Osteocyte (in vitro differentiated cells): ENCODE results near the gene CRYGA. TPM values are rescaled to one million over a fixed set of nuclear protein-coding genes. Genes with fewer than 3 reads are reported as not detected.
A peak's percentile ranks its signal among the peaks of the same experiment; 100 is the strongest.

Source experiments
- DNase-seq: peaks from one replicate; pipeline ENCODE4 v3.0.0; 2021; ENCODE audit warnings: mixed read lengths; ENCODE audit not compliant: unreplicated experiment; ENCODE audit errors: extremely low spot score
- H3K27ac Mint-ChIP-seq: one replicate; pipeline ENCODE4 v1.8.0; 2021; ENCODE audit warnings: mild to moderate bottlenecking, mixed read lengths; ENCODE audit not compliant: unreplicated experiment
- H3K27me3 Mint-ChIP-seq: one replicate; pipeline ENCODE4 v1.8.0; 2021; ENCODE audit warnings: mixed read lengths; ENCODE audit not compliant: unreplicated experiment
- H3K36me3 Mint-ChIP-seq: one replicate; pipeline ENCODE4 v1.8.0; 2021; ENCODE audit warnings: mixed read lengths; ENCODE audit not compliant: unreplicated experiment
- H3K4me1 Mint-ChIP-seq: one replicate; pipeline ENCODE4 v1.8.0; 2021; ENCODE audit warnings: mixed read lengths; ENCODE audit not compliant: unreplicated experiment
- H3K4me3 Mint-ChIP-seq: one replicate; pipeline ENCODE4 v1.8.0; 2021; ENCODE audit warnings: mild to moderate bottlenecking, moderate library complexity, mixed read lengths; ENCODE audit not compliant: unreplicated experiment
- H3K9me3 Mint-ChIP-seq: one replicate; pipeline ENCODE4 v1.8.0; 2021; ENCODE audit warnings: mixed read lengths; ENCODE audit not compliant: unreplicated experiment
- total RNA-seq: library from RNA; stranded (reverse); gene quantifications from 2 replicates; pipeline ENCODE4 v1.2.1, GENCODE V29; 2021
- TF ChIP-seq, protein P1 (sequence below): fragments of 200-600 bp; sonication (generic); IDR thresholded peaks from 2 replicates; pipeline ENCODE4 v1.5.0; 2021; ENCODE audit warnings: antibody characterized with exemption, mild to moderate bottlenecking, moderate library complexity

Gene CRYGA
- total RNA-seq, 1 donor from 2014 or later, result not detected

DNA sequence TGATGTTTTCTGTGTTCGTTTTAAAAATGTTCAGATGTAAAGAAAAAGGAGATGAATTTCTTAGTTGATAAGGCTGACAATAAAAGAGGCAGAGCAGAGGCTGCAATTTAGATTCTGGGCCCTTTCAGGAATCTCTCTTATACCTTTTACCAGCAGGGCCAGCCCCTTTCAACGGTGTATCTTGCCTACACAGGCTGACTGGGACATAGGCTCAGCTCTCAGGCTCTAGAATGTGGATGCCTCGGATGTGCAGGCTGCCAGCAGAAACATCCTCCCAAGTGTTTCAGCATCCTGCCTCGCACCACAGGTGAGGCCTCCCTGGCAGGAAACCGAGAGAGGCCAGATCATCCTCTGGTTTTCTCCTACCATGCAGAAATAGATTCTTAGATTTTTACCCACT is 23.1 kb upstream of the CRYGA start:
- Mint-ChIP-seq H3K4me1 (no peaks in the 10 kb centered on the region), H3K36me3 (no peaks in the 10 kb centered on the region)

DNA sequence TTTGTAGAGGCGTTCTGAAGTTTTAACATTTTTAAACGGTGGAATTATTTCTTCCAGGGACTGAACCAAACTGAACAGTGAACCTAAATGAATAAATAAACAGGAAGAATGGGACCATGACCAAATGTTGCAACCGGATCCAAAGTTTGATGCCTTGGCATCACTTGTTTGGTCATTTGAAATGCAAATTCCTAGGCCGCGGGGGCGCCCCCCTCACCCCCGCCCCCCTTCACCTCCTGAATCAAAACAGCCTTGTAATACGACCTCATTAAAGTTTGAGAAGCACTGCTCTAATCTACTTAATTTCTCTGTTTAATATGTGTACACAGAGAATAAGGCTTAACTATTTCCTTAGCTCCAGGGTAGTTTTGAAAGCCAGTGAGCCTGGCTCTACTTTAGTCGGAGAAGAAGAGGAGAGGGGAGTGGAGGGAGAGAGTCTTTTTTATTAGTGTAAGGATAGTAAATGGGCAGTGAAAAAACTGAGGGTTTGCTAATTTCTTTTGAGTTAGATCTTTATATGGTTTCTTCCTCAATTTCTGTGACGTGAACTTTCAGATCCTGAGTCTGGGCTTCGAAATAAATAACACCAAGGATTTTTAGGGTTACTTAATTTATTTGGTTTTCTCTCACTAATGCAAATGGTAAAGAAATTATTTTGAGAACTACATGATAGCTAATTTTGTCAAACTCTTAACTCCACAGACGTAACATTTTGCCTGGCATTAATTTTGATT is 20.8 kb upstream of the CRYGA start:
- H3K36me3 Mint-ChIP-seq, result no peaks in the 10 kb centered on the region
- peaks cover 51% of the 10 kb centered on the region for H3K27me3 Mint-ChIP-seq
- H3K4me3 Mint-ChIP-seq, result no peak overlapping the region
- H3K4me1 Mint-ChIP-seq, result no peaks in the 10 kb centered on the region
- TF ChIP-seq, protein P1, sequence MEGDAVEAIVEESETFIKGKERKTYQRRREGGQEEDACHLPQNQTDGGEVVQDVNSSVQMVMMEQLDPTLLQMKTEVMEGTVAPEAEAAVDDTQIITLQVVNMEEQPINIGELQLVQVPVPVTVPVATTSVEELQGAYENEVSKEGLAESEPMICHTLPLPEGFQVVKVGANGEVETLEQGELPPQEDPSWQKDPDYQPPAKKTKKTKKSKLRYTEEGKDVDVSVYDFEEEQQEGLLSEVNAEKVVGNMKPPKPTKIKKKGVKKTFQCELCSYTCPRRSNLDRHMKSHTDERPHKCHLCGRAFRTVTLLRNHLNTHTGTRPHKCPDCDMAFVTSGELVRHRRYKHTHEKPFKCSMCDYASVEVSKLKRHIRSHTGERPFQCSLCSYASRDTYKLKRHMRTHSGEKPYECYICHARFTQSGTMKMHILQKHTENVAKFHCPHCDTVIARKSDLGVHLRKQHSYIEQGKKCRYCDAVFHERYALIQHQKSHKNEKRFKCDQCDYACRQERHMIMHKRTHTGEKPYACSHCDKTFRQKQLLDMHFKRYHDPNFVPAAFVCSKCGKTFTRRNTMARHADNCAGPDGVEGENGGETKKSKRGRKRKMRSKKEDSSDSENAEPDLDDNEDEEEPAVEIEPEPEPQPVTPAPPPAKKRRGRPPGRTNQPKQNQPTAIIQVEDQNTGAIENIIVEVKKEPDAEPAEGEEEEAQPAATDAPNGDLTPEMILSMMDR, result no peak
- no peak overlapping the region for H3K27ac Mint-ChIP-seq
- no peaks in the 10 kb centered on the region for H3K9me3 Mint-ChIP-seq
- no peak for DNase-seq

More for the DNA sequence above, 23.1 kb upstream of the CRYGA start:
- TF ChIP-seq, protein P1, result no peak
- no peak for DNase-seq
- Mint-ChIP-seq H3K27ac (no peak overlapping the region), H3K27me3 (peaks cover 39% of the 10 kb centered on the region), H3K9me3 (no peaks in the 10 kb centered on the region), H3K4me3 (no peak overlapping the region)

DNA sequence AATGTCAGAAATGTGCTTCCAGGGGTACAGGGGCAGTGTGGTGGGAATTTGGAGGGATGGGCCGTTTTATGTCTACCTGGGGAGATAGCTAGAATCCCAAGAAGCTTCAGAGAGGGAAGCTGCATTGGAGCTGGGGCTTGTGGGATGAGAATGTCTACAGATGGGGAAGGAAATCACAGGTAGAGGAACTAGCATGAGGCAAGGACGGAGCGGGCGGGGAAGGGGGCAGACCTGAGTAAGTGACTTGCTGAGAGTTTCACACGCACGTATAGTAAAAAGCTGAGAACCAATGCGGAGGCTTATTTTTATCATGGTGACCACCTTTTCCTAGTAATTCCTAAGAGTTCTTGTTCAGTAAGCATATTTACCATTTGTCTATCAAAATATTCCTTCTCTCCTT is 20.1 kb upstream of the CRYGA start:
- DNase-seq, result peak; percentile 48
- Mint-ChIP-seq H3K27ac (no peak overlapping the region), H3K4me3 (no peak overlapping the region), H3K27me3 (peaks cover 51% of the 10 kb centered on the region), H3K9me3 (no peaks in the 10 kb centered on the region), H3K36me3 (no peaks in the 10 kb centered on the region), H3K4me1 (no peaks in the 10 kb centered on the region)
- TF ChIP-seq, protein P1, result no peak

DNA sequence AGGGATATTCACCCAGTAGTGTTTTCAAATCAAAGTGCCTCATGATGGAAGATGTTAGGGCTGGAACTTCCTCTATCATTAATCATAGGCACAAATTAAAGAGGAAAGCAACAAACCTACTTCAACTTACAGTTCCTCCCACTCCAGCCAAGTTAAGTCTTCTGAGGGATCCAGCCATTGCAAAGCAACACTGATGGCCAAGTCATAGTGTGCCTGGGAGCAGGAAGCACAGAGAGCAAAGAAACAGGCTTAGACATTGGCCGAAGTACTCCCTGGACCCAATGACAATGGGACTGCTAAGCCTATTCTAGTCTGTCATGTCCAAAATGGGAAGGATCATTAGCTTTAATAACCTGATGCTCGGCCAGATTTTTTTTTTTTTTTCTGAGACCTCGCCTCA is 19.4 kb upstream of the CRYGA start:
- no peak overlapping the region for H3K27ac Mint-ChIP-seq
- H3K9me3 Mint-ChIP-seq, result no peaks in the 10 kb centered on the region
- peaks cover 51% of the 10 kb centered on the region for H3K27me3 Mint-ChIP-seq
- H3K4me1 Mint-ChIP-seq, result no peaks in the 10 kb centered on the region
- DNase-seq, result no peak
- H3K36me3 Mint-ChIP-seq, result no peaks in the 10 kb centered on the region
- no peak overlapping the region for H3K4me3 Mint-ChIP-seq
- TF ChIP-seq, protein P1, result no peak

DNA sequence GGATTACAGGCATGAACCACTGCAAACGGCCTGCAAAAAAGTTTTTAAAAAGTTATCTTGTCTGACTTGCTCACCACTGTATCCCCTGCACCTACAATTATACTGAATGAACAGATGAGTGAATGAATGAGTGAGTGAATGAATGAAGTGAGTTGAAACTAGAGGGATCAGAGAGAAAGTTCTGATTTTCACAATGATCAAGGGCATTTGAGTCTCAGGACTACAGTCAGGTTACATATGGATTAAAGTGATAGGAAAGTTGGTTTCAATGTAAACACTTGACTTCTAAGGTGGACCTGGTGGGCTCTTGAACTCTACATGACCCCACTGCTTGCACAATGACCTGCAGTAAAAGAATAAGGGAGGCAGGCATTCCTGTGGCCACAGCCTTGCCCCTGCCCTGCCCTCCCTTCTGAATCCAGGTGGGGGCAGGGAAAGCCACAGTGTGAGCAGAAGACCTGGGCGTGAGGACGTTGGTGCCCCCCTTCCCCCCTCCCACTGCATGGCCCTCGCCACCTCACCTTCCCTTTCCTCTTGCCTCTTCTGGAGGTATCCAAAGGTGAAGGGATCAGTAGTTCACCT is 15.7 kb upstream of the CRYGA start:
- H3K9me3 Mint-ChIP-seq, result no peaks in the 10 kb centered on the region
- DNase-seq, result peak; percentile 67
- H3K27me3 Mint-ChIP-seq, result peaks cover 29% of the 10 kb centered on the region
- TF ChIP-seq, protein P1, result no peak
- no peaks in the 10 kb centered on the region for H3K4me1 Mint-ChIP-seq
- H3K4me3 Mint-ChIP-seq, result no peak overlapping the region
- H3K27ac Mint-ChIP-seq, result no peak overlapping the region
- H3K36me3 Mint-ChIP-seq, result no peaks in the 10 kb centered on the region
